Activated CD4-positive, CD25-positive, alpha-beta regulatory T cell (primary cell): ENCODE data around the gene BLM.
"Not testable (repeated sequence)": the region's sequence is repeated elsewhere in the genome, so short reads cannot be mapped to it uniquely, and the experiment has no call there.

Source experiments
- DNase-seq, 4 experiments: peaks; one replicate each; lab custom pipeline; 2025; lab: John Stamatoyannopoulos, UW

Gene BLM

GRCh38 chr15:90716976-90717821 lies at the start of gene BLM:
BLM (plus strand) TSS chr15:90717346; CDS start chr15:90747393, 30,047 bp downstream.
- peak; percentile 77 to 91 (median 89) for DNase-seq

DNA sequence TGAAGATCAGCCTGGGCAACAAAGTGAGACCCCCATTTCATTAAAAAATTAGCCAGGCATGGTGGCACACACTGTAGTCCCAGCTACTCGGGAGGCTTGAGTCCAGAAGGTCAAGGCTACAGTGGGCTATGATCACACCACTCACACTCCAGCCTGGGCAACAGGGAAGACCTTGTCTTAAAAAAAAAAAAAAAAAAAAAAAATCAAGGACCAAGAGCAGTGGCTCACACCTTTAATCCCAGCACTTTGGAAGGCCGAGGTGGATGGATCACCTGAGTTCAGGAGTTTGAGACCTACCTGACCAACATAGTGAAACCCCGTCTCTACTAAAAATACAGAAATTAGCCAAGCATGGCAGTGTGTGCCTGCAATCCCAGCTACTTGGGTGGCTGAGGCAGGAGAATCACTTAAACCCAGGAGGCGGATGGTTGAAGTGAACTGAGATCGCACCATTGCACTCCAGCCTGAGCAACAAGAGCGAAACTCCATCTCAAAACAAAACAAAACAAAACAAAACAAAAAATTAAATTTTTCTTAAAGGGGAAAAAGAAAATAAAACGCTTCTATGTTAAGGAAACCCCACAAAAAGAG lies 49.3 kb upstream of the BLM start:
- DNase-seq = not testable (repeated sequence)

- DNase-seq = not testable (repeated sequence)
Measured at GRCh38 chr15:90670631-90671030, 46.5 kb upstream of the BLM start.

- no peak for DNase-seq
Measured at GRCh38 chr15:90671216-90671615, 45.9 kb upstream of the BLM start.

- DNase-seq = not testable (repeated sequence)
Measured at GRCh38 chr15:90673357-90673756, 43.8 kb upstream of the BLM start.

DNA sequence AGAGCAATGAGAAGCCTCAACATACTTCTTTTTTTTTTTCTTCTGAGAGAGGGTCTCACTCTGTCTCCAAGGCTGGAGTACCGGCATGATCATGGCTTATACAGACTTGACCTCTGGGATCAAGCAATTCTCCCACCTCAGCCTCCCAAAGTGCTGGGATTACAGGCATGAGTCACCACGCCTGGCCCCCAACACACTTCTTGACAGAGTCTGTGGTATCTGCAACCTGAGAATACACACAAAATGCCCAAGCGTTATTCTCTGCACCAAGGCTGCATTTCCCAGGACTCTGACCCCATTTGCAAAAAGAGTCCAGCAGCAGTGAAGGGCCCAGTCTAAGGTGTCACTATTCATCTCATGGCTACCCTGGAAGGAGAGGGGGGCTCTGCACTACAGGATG lies 42.7 kb upstream of the BLM start:
- no peak for DNase-seq

GRCh38 chr15:90675464-90675863 lies 41.7 kb upstream of the BLM start:
- no peak for DNase-seq

- DNase-seq = no peak
Measured at GRCh38 chr15:90677807-90678790, 39.0 kb upstream of the BLM start.

GRCh38 chr15:90679959-90680358 lies 37.2 kb upstream of the BLM start:
- DNase-seq = no peak

DNA sequence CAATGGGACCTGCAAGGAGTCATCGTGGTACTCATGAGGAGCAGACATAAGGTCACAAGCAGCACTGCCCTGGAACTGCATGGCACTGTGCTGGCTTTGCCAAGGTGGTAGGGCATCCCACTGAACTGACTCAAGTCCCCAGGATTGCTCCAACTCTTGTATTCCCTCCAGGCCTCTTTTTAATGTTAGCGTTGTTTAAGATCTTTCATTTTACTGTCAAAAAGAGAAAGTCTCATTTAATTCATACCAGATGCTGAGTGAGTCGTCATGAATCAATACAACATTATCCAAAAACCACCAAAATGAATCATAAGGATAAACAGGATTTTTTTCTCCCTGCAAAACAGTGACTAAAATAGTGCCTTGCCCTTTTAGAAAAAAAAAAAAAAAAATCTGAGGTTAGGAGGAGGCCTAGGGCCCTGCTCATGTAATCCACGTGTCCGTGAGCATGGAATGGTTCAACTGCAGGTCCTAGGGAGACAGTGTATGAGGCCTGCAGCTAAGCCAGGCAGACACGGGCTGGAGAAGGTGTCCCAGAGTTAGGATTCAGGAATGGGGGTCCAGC lies 36.7 kb upstream of the BLM start:
- no peak for DNase-seq

GRCh38 chr15:90681056-90681455 lies 36.1 kb upstream of the BLM start:
- DNase-seq = no peak

DNA sequence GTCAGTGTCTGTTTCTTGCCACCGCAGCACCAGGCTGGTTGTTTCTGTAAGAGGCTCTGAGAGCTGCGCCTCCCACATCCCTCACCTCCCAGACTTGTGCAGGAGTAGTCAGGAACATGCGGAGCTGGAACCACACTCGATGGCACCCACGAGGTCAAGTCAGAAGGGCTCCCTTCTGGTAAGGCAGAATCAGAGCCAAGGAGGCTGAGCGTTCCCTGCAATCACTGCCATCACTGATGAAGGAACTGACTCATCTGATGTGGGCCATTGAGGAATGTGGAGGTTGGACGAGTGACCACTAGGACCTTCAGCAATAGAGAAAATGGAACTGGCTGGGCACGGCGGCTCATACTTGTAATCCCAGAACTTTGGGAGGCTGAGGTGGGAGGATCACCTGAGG lies 35.7 kb upstream of the BLM start:
- DNase-seq = no peak

GRCh38 chr15:90683371-90683770 lies 33.8 kb upstream of the BLM start:
- DNase-seq = no peak

GRCh38 chr15:90683876-90684275 lies 33.3 kb upstream of the BLM start:
- no peak for DNase-seq

DNA sequence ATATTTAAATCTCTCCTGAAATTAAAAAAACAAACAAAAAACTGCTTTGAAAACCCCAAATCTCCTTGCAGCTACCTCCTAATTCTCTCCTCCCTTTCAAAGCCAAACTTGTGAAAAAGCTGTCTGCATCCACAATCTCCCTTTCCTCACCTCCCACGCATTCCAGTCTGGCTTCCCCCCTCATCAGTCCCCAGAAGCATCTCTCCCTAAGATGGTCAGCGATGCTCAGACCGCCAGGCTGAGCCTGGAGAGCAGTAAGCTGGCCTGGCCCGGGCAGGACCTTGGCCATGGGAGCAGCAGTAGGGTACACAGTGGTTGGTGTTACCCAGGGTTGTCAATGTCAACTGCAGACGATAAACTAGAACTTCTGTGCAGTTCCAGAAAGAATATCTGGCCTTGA lies 32.9 kb upstream of the BLM start:
- no peak for DNase-seq

DNA sequence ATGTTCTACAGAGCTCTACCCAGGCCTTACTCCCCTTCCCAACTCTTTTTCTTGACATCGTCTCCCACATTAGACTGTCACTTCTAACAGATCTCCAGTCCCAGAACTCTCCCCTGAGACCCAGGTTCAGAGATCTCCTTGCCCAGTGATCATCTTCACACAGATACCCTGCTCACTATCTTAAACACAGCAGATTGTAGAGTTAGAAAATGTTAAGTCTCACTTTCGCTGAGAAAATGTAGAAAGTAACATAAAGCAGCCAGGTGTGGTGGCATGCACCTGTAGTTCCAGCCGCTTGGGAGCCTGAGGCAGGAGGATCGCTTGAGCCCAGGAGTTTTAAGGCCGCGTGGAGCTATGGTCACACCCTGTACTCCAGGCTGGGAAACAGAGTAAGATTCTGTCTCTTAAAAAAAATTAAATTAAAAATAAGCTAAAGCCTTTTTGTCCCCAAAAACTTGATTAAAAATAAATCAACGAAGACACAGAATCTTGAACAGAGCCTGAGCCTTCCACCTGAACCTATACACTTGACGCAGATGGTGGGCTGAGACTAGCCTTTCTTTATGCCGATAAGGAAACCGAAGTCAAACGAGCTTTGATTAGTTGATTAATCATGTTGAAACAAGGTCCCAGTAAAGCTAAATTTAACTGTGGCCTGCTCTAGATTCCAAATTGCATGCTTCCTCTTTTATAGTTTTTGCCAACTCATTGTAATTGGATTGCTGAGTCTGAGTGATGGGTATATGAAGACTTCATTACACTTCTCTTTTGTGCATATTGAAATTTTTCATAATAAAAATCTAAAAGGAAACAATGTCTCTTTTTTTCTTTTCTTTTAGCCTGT lies 31.3 kb upstream of the BLM start:
- DNase-seq = no peak

GRCh38 chr15:90686435-90687218 lies 30.5 kb upstream of the BLM start:
- DNase-seq = no peak

- DNase-seq = not testable (repeated sequence)
Measured at GRCh38 chr15:90689326-90689961, 27.7 kb upstream of the BLM start.

GRCh38 chr15:90690585-90690984 lies 26.6 kb upstream of the BLM start:
- no peak for DNase-seq

GRCh38 chr15:90691369-90691768 lies 25.8 kb upstream of the BLM start:
- no peak for DNase-seq
